Hepatocyte (in vitro differentiated cells): Measurements from ENCODE around the gene ZMIZ1. TPM values are rescaled to one million over a fixed set of nuclear protein-coding genes. Genes with fewer than 3 reads are reported as not detected.

Experiments used
- DNase-seq: peaks from one replicate; pipeline ENCODE4 v3.0.0-alpha.2; 2016; ENCODE audit warnings: low spot score
- H2AFZ ChIP-seq: fragments of 200-600 bp; sonication (generic); 2 replicates; pipeline ENCODE4 v1.6.0; 2016; ENCODE audit warnings: antibody characterized with exemption, mild to moderate bottlenecking
- H3K27ac ChIP-seq: fragments of 200-600 bp; sonication (generic); 2 replicates; pipeline ENCODE4 v1.5.1; 2016; ENCODE audit warnings: mild to moderate bottlenecking
- H3K27me3 ChIP-seq: fragments of 200-600 bp; sonication (generic); 2 replicates; pipeline ENCODE4 v1.6.1; 2016
- H3K36me3 ChIP-seq: fragments of 200-600 bp; sonication (generic); replicated peaks from 2 replicates; pipeline ENCODE4 v1.5.1; 2016; ENCODE audit warnings: low read depth; ENCODE audit not compliant: insufficient read depth
- H3K4me1 ChIP-seq: fragments of 200-600 bp; sonication (generic); 2 replicates; pipeline ENCODE4 v1.5.1; 2016; ENCODE audit warnings: mild to moderate bottlenecking, moderate library complexity; ENCODE audit not compliant: insufficient read depth
- H3K4me2 ChIP-seq: fragments of 200-600 bp; sonication (generic); 2 replicates; pipeline ENCODE4 v1.6.0; 2016
- H3K4me3 ChIP-seq: fragments of 200-600 bp; sonication (generic); 2 replicates; pipeline ENCODE4 v1.5.1; 2016; ENCODE audit warnings: mild to moderate bottlenecking
- H3K79me2 ChIP-seq: fragments of 200-600 bp; sonication (generic); 2 replicates; pipeline ENCODE4 v1.6.0; 2017; ENCODE audit warnings: mild to moderate bottlenecking
- H3K9me2 ChIP-seq: fragments of 200-600 bp; sonication (generic); replicated peaks from 2 replicates; pipeline ENCODE4 v1.6.0; 2017; ENCODE audit warnings: mild to moderate bottlenecking; ENCODE audit not compliant: insufficient read depth
- H3K9me3 ChIP-seq: fragments of 200-600 bp; sonication (generic); 2 replicates; pipeline ENCODE4 v1.5.1; 2016; ENCODE audit warnings: low read depth, mild to moderate bottlenecking
- H4K20me1 ChIP-seq: fragments of 200-600 bp; sonication (generic); 2 replicates; pipeline ENCODE4 v1.6.0; 2016; ENCODE audit warnings: mild to moderate bottlenecking; ENCODE audit not compliant: insufficient read depth, poor library complexity, severe bottlenecking
- CTCF ChIP-seq: fragments of 200-600 bp; sonication (generic); IDR thresholded peaks from 2 replicates; pipeline ENCODE4 v1.5.1; 2016; ENCODE audit warnings: antibody characterized with exemption, mild to moderate bottlenecking; ENCODE audit not compliant: poor library complexity
- EZH2 ChIP-seq: fragments of 200-600 bp; sonication (generic); IDR thresholded peaks from 2 replicates; pipeline ENCODE4 v1.6.1; 2016; ENCODE audit warnings: antibody characterized with exemption, mild to moderate bottlenecking, borderline replicate concordance
- EZH2phosphoT487 ChIP-seq: fragments of 200-600 bp; sonication (generic); IDR thresholded peaks from one replicate; pipeline ENCODE4 v1.6.1; 2018; ENCODE audit warnings: antibody characterized with exemption, mild to moderate bottlenecking, low read depth, moderate library complexity; ENCODE audit not compliant: unreplicated experiment, severe bottlenecking
- WGBS: methylation state at CpG from one replicate; pipeline ENCODE4 v1.1.6; 2016; ENCODE audit warnings: low lambda C conversion rate; ENCODE audit errors: missing lambda C conversion rate; 5-methylcytosine and 5-hydroxymethylcytosine counted together
- polyA plus RNA-seq: library from polyadenylated mRNA; unstranded; fragments of >200 nt; fragmentation: Nextera tagmentation; extraction: Ambion mirVana; gene quantifications from 2 replicates; pipeline ENCODE4 v1.2.1, GENCODE V29; 2016
- total RNA-seq: library from RNA; depleted of rRNA; stranded (reverse); fragments of >200 nt; gene quantifications from 2 replicates; pipeline ENCODE4 v1.2.3, GENCODE V29; 2014

ZMIZ1 gene
- total and polyA plus RNA-seq, 2 experiments from 2014 or later: 30.9 to 32.4 TPM

- peaks cover 62% of the 10 kb centered on the region for H3K4me1 ChIP-seq
- peak overlapping the region; percentile 12 for H3K4me2 ChIP-seq
- no peaks in the 10 kb centered on the region for H3K9me2 ChIP-seq
- no peak overlapping the region for H3K4me3 ChIP-seq
- H2AFZ ChIP-seq: no peak overlapping the region
- no peak for DNase-seq
- H3K27ac ChIP-seq: peak overlapping the region; percentile 72
- peaks cover 94% of the 10 kb centered on the region for H3K79me2 ChIP-seq
- no peaks in the 10 kb centered on the region for H3K36me3 ChIP-seq
- H3K9me3 ChIP-seq: no peaks in the 10 kb centered on the region
- TF ChIP-seq EZH2 (no peak), CTCF (no peak), EZH2phosphoT487 (no peak)
- WGBS: 75% methylated on average over 22 of the region's 22 CpGs
- H3K27me3 ChIP-seq: no peaks in the 10 kb centered on the region
- peaks cover 76% of the 10 kb centered on the region for H4K20me1 ChIP-seq
Measured at GRCh38 chr10:79156334-79157274, 87.8 kb downstream of the ZMIZ1 start.

DNA sequence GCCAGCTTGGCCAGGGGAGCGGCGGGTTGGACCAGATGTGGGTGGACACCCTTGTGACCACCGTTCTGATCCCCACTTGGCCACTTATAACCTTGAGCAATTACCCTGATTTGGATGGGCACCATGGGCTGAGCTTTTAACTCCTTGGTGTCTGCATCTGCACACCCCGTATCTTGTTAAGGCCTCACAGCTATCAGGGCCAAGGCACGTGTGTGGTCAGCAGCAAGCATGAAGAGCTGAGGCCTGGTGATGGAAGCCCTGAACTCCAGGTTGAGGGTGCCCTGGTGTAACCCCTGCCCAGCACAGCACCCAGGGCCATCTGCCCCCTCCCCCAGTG is 89.2 kb downstream of the ZMIZ1 start:
- Histone ChIP-seq H3K27ac (peak overlapping the region; percentile 72), H3K4me2 (peak overlapping the region; percentile 42), H3K27me3 (no peaks in the 10 kb centered on the region), H3K9me3 (no peaks in the 10 kb centered on the region), H3K79me2 (peaks cover 87% of the 10 kb centered on the region), H3K9me2 (no peaks in the 10 kb centered on the region), H4K20me1 (peaks cover 80% of the 10 kb centered on the region), H3K4me1 (peaks cover 60% of the 10 kb centered on the region), H3K36me3 (no peaks in the 10 kb centered on the region), H2AFZ (no peak overlapping the region), H3K4me3 (no peak overlapping the region)
- TF ChIP-seq EZH2phosphoT487 (no peak), CTCF (no peak), EZH2 (no peak)
- no peak for DNase-seq
- WGBS: 47% methylated on average over 5 of the region's 5 CpGs

GRCh38 chr10:79158402-79159097 is 89.8 kb downstream of the ZMIZ1 start:
- Histone ChIP-seq H2AFZ (no peak overlapping the region), H3K4me3 (no peak overlapping the region), H3K4me2 (peak overlapping the region; percentile 42), H3K27me3 (no peaks in the 10 kb centered on the region), H3K9me2 (no peaks in the 10 kb centered on the region), H3K4me1 (peaks cover 65% of the 10 kb centered on the region), H4K20me1 (peaks cover 84% of the 10 kb centered on the region), H3K36me3 (no peaks in the 10 kb centered on the region), H3K79me2 (peaks cover 87% of the 10 kb centered on the region), H3K9me3 (no peaks in the 10 kb centered on the region), H3K27ac (peak overlapping the region; percentile 72)
- TF ChIP-seq CTCF: no peak
- no peak for TF ChIP-seq EZH2
- no peak for TF ChIP-seq EZH2phosphoT487
- DNase-seq: no peak
- 65% methylated on average over 9 of the region's 9 CpGs for WGBS
